IMR-90 (cell line): ENCODE data around the gene PILRA. TPM values are rescaled to one million over a fixed set of nuclear protein-coding genes. Genes with fewer than 3 reads are reported as not detected.

Source experiments
- ATAC-seq: fragments of 200-7000 bp; cut with Tn5 transposase; 2 replicates; pipeline ENCODE4 v1.9.1; 2020; ENCODE audit warnings: low read depth, mild to moderate bottlenecking, moderate library complexity
- BruUV-seq: library from RNA; stranded (reverse); fragments of 400-500 nt; replicated peaks from 2 replicates; lab custom pipeline; 2021; lab: Mats Ljungman, UMichigan
- CTCF ChIA-PET: fragments of 300-600 bp; formaldehyde crosslinking; extraction: SDS; loops from one replicate; lab custom pipeline; 2021; ENCODE audit warnings: antibody characterized with exemption; lab: Yijun Ruan, JAX
- POLR2A ChIA-PET: fragments of 300-600 bp; sonication (Branson Sonifier 250); formaldehyde crosslinking; loops from one replicate; lab custom pipeline; 2022; ENCODE audit warnings: antibody characterized with exemption; ENCODE audit not compliant: unreplicated experiment; lab: Charles Lee
- DNase-seq: peaks from one replicate; pipeline ENCODE4 v3.0.0; 2013
- H2AFZ ChIP-seq: replicated peaks from 2 replicates; pipeline ENCODE3; 2013; ENCODE audit warnings: low read length, mild to moderate bottlenecking; ENCODE audit not compliant: poor library complexity
- H2AK5ac ChIP-seq: 2 replicates; pipeline ENCODE4 v1.6.1; 2013; ENCODE audit warnings: low read depth, low read length, inconsistent platforms
- H2AK9ac ChIP-seq: replicated peaks from 2 replicates; pipeline ENCODE3; 2013; ENCODE audit warnings: mild to moderate bottlenecking, low read depth, low read length, moderate library complexity; ENCODE audit not compliant: poor library complexity
- H2BK120ac ChIP-seq: 2 replicates; pipeline ENCODE4 v1.6.1; 2013; ENCODE audit warnings: low read depth, low read length, inconsistent platforms
- H2BK15ac ChIP-seq: 3 replicates; pipeline ENCODE4 v1.6.1; 2013; ENCODE audit warnings: low read depth, low read length, inconsistent platforms
- H2BK20ac ChIP-seq: 2 replicates; pipeline ENCODE4 v1.6.1; 2013; ENCODE audit warnings: low read depth, mild to moderate bottlenecking, inconsistent platforms, low read length, moderate library complexity
- H2BK5ac ChIP-seq: 2 replicates; pipeline ENCODE4 v1.6.1; 2013; ENCODE audit warnings: mild to moderate bottlenecking, low read depth, low read length, inconsistent platforms; ENCODE audit not compliant: poor library complexity, severe bottlenecking
- H3K14ac ChIP-seq: replicated peaks from 2 replicates; pipeline ENCODE4 v1.6.1; 2013; ENCODE audit warnings: low read depth, low read length, inconsistent platforms
- H3K18ac ChIP-seq: 2 replicates; pipeline ENCODE4 v1.6.1; 2013; ENCODE audit warnings: low read depth, low read length, control low read depth
- H3K23ac ChIP-seq: 2 replicates; pipeline ENCODE4 v1.6.1; 2013; ENCODE audit warnings: low read depth, low read length, inconsistent platforms
- H3K27ac ChIP-seq: 2 replicates; pipeline ENCODE4 v1.5.1; 2013; ENCODE audit warnings: mild to moderate bottlenecking, control low read depth, low read length; ENCODE audit not compliant: insufficient read depth
- H3K27me3 ChIP-seq: 2 replicates; pipeline ENCODE4 v1.6.1; 2013; ENCODE audit warnings: low read length; ENCODE audit not compliant: control insufficient read depth, insufficient read depth
- H3K36me3 ChIP-seq: 2 replicates; pipeline ENCODE4 v1.6.1; 2013; ENCODE audit warnings: low read length, mixed read lengths; ENCODE audit not compliant: control insufficient read depth, insufficient read depth
- H3K4ac ChIP-seq: 2 replicates; pipeline ENCODE4 v1.6.1; 2013; ENCODE audit warnings: low read depth, low read length, inconsistent platforms
- H3K4me1 ChIP-seq: 2 replicates; pipeline ENCODE4 v1.6.1; 2013; ENCODE audit warnings: low read length, mixed read lengths; ENCODE audit not compliant: control insufficient read depth, insufficient read depth
- H3K4me2 ChIP-seq: 2 replicates; pipeline ENCODE4 v1.6.1; 2013; ENCODE audit warnings: low read depth, mild to moderate bottlenecking, control low read depth, low read length, moderate library complexity
- H3K4me3 ChIP-seq: 2 replicates; pipeline ENCODE4 v1.5.1; 2013; ENCODE audit warnings: low read depth, mild to moderate bottlenecking, control low read depth, low read length, moderate library complexity; ENCODE audit not compliant: insufficient read depth
- H3K56ac ChIP-seq: 2 replicates; pipeline ENCODE4 v1.6.1; 2013; ENCODE audit warnings: low read length, inconsistent platforms; ENCODE audit not compliant: insufficient read depth; ENCODE audit errors: extremely low read depth
- H3K79me1 ChIP-seq, 2 experiments: 2 replicates each; pipeline ENCODE4 v1.6.1; 2013; ENCODE audit warnings: low read length in 2 of 2, inconsistent platforms in 1 of 2, low read depth in 1 of 2
- H3K9ac ChIP-seq: 2 replicates; pipeline ENCODE4 v1.6.1; 2013; ENCODE audit warnings: low read depth, low read length, control low read depth
- H3K9me1 ChIP-seq: 2 replicates; pipeline ENCODE4 v1.6.1; 2013; ENCODE audit warnings: low read length, inconsistent platforms; ENCODE audit not compliant: insufficient read depth
- H3K9me3 ChIP-seq: 2 replicates; pipeline ENCODE4 v1.6.1; 2013; ENCODE audit warnings: low read length; ENCODE audit not compliant: control insufficient read depth, insufficient read depth
- H4K20me1 ChIP-seq: 2 replicates; pipeline ENCODE4 v1.6.1; 2013; ENCODE audit warnings: low read length, inconsistent platforms; ENCODE audit not compliant: insufficient read depth
- H4K5ac ChIP-seq: 2 replicates; pipeline ENCODE4 v1.6.1; 2013; ENCODE audit warnings: mild to moderate bottlenecking, low read depth, low read length, control low read depth
- H4K8ac ChIP-seq, 2 experiments: 2 replicates each; pipeline ENCODE4 v1.6.1; 2013; ENCODE audit warnings: low read depth in 2 of 2, low read length in 2 of 2, control low read depth in 1 of 2, inconsistent platforms in 1 of 2
- H4K91ac ChIP-seq: 2 replicates; pipeline ENCODE4 v1.6.1; 2013; ENCODE audit warnings: low read depth, low read length, inconsistent platforms; ENCODE audit not compliant: insufficient read depth
- MXI1 ChIP-seq: IDR thresholded peaks from 2 replicates; pipeline ENCODE4 v1.6.1; 2012; ENCODE audit warnings: low read depth, mild to moderate bottlenecking, low read length, moderate library complexity, borderline replicate concordance
- RAD21 ChIP-seq: IDR thresholded peaks from 2 replicates; pipeline ENCODE4 v1.6.1; 2012; ENCODE audit warnings: low read length, improper control_type of control experiment
- RCOR1 ChIP-seq: IDR thresholded peaks from 2 replicates; pipeline ENCODE4 v1.6.1; 2012; ENCODE audit warnings: mild to moderate bottlenecking, low read length, improper control_type of control experiment; ENCODE audit not compliant: insufficient replicate concordance
- RFX5 ChIP-seq: IDR thresholded peaks from 2 replicates; pipeline ENCODE4 v1.8.0; 2012; ENCODE audit warnings: low read depth, mild to moderate bottlenecking, low read length, moderate library complexity
- SMC3 ChIP-seq: fragments of 150-350 bp; IDR thresholded peaks from 2 replicates; pipeline ENCODE4 v1.6.1; 2016; ENCODE audit warnings: low read depth, mild to moderate bottlenecking, antibody characterized with exemption, low read length, moderate library complexity
- USF2 ChIP-seq: fragments of 150-350 bp; IDR thresholded peaks from 2 replicates; pipeline ENCODE4 v1.6.1; 2017; ENCODE audit warnings: mild to moderate bottlenecking, antibody characterized with exemption, low read length, low read depth
- WGBS, 2 experiments: methylation state at CpG; one replicate each; pipeline versions ENCODE4 v1.1.5 to v1.1.7; 2013; ENCODE audit warnings: missing lambda C conversion rate in 2 of 2; ENCODE audit not compliant: insufficient read length in 1 of 2; ENCODE audit errors: extremely low coverage in 2 of 2; 5-methylcytosine and 5-hydroxymethylcytosine counted together
- dilution Hi-C: fragments of 300-500 bp; cut with HindIII; formaldehyde crosslinking; loops from one replicate; pipeline ENCODE4 v1.14.3; 2018; ENCODE audit warnings: low sequenced_read_pairs; ENCODE audit not compliant: unreplicated experiment
- in situ Hi-C: fragments of 300-500 bp; cut with MboI; formaldehyde crosslinking; loops from 3 replicates; pipeline ENCODE4 v1.14.3; 2019; ENCODE audit warnings: low sequenced_read_pairs, inconsistent platforms, mixed read lengths
- intact Hi-C: fragments of 100-400 bp; cut with micrococcal nuclease; formaldehyde crosslinking; loops from 2 replicates; pipeline ENCODE4 v1.10.0; 2022
- polyA plus RNA-seq, 3 experiments: library from polyadenylated mRNA; depleted of rRNA; stranded (reverse); fragments of >200 nt; gene quantifications; 2 replicates each; pipeline ENCODE4 v1.2.3, GENCODE V29; 2012; ENCODE audit warnings: low replicate concordance in 1 of 3
- total RNA-seq: library from RNA; depleted of rRNA; stranded (reverse); fragments of >200 nt; gene quantifications from 2 replicates; pipeline ENCODE4 v1.2.3, GENCODE V29; 2012

PILRA gene
- total and polyA plus RNA-seq, 2 of the 4 experiments (the other 2 are of a cell fraction), result 0.56 TPM; not detected in 1

GRCh38 chr7:100437150-100438100 lies 64.1 kb downstream of the PILRA start:
- H3K4ac ChIP-seq, result peak overlapping the region; percentile 68
- H3K4me3 ChIP-seq, result no peak overlapping the region
- CTCF ChIA-PET, result interaction anchor here (0.6 kb wide), 1 partner anchor 11 kb away, joined by 4 read pairs; no protein-coding TSS in a partner anchor
- DNase-seq, result no peak
- no peak overlapping the region for H3K4me2 ChIP-seq
- H3K9me1 ChIP-seq, result peaks cover 15% of the 10 kb centered on the region
- 0 out of 2 replicates have a peak, but pooled peaks cover 3% of the 10 kb centered on the region for H4K20me1 ChIP-seq
- intact Hi-C loops (no loop called here), in situ Hi-C loops (loop anchor here (25.0 kb wide), 1 partner anchor 675 kb away; no protein-coding TSS in a partner anchor), dilution Hi-C loops (no loop called here)
- H4K8ac ChIP-seq, result peak overlapping the region; percentile 74 to 80; a peak in 3 of 4 replicates
- peak overlapping the region; percentile 73 for H4K5ac ChIP-seq
- H4K91ac ChIP-seq, result peak overlapping the region; percentile 73
- H3K9ac ChIP-seq, result no peak overlapping the region
- H2BK15ac ChIP-seq, result peak overlapping the region; percentile 52; the same call in 2 of the 3 replicates
- POLR2A ChIA-PET, result no interaction called here
- H2AK5ac ChIP-seq, result peak overlapping the region; percentile 89
- no peaks in the 10 kb centered on the region for H3K9me3 ChIP-seq
- H3K79me1 ChIP-seq, result peaks cover 15 to 43% of the 10 kb centered on the region in 2 experiments
- H2BK20ac ChIP-seq, result peak overlapping the region; percentile 34; the same call in 1 of the 2 replicates
- H3K56ac ChIP-seq, result no peak overlapping the region
- H3K27me3 ChIP-seq, result no peaks in the 10 kb centered on the region
- peak overlapping the region; percentile 30 for H2BK120ac ChIP-seq
- H3K27ac ChIP-seq, result no peak overlapping the region
- H3K23ac ChIP-seq, result no peak overlapping the region
- peaks cover 7% of the 10 kb centered on the region for H3K4me1 ChIP-seq
- 100% methylated on average over 3 of the region's 28 CpGs; no CpG with 5 or more reads in 1 of the 2 experiments for WGBS, 2 experiments
- H2BK5ac ChIP-seq, result no peak overlapping the region
- no peak for ATAC-seq
- H3K18ac ChIP-seq, result no peak overlapping the region
- peak overlapping the region; percentile 46 for H2AFZ ChIP-seq
- no TSS peak for BruUV-seq
- no peak overlapping the region for H3K14ac ChIP-seq
- H2AK9ac ChIP-seq, result peak overlapping the region; percentile 48
- TF ChIP-seq USF2, result no peak
- TF ChIP-seq SMC3, result no peak
- TF ChIP-seq RCOR1, result no peak
- TF ChIP-seq MXI1, result no peak
- TF ChIP-seq RFX5, result no peak
- no peak for TF ChIP-seq RAD21
- H3K36me3 ChIP-seq, result peaks cover 23% of the 10 kb centered on the region
